Hindlimb muscle (tissue), 1 donor: Measurements from ENCODE around the gene TTLL10. TPM values are rescaled to one million over a fixed set of nuclear protein-coding genes. Genes with fewer than 3 reads are reported as not detected.

ENCODE experiments used
- DNase-seq: peaks from one replicate; pipeline ENCODE4 v3.0.0-alpha.2; 2013
- polyA plus RNA-seq: library from polyadenylated mRNA; unstranded; fragments of 120-200 nt; gene quantifications from one replicate; pipeline ENCODE4 v1.2.1, GENCODE V29; 2013; ENCODE audit not compliant: insufficient read length

The TTLL10 gene
- polyA plus RNA-seq, 1 donor, result 0.25 TPM

- no peak for DNase-seq
These were observed 33.9 kb downstream of the TTLL10 start for GRCh38 chr1:1207571-1207892.

- no peak for DNase-seq
These were observed 35.2 kb downstream of the TTLL10 start for GRCh38 chr1:1208713-1209433.

GRCh38 chr1:1210726-1211540, 37.3 kb downstream of the TTLL10 start:
- DNase-seq, result no peak

GRCh38 chr1:1211541-1212441, 38.1 kb downstream of the TTLL10 start:
- DNase-seq, result no peak

GRCh38 chr1:1212780-1213344, 39.2 kb downstream of the TTLL10 start:
- DNase-seq, result no peak

- no peak for DNase-seq
These were observed 39.9 kb downstream of the TTLL10 start, which contains the start of gene TNFRSF4 for GRCh38 chr1:1213345-1214265. TSS of gene TNFRSF4 (minus strand) at chr1:1214153. CDS start at chr1:1214127, 26 bp downstream.

GRCh38 chr1:1215080-1215676, 41.5 kb downstream of the TTLL10 start:
- DNase-seq, result no peak

GRCh38 chr1:1215881-1216605, 42.4 kb downstream of the TTLL10 start:
- no peak for DNase-seq

- no peak for DNase-seq
These were observed 43.3 kb downstream of the TTLL10 start for GRCh38 chr1:1216770-1217620.

GRCh38 chr1:1217621-1218523, 44.2 kb downstream of the TTLL10 start:
- no peak for DNase-seq

- DNase-seq, result no peak
These were observed 45.0 kb downstream of the TTLL10 start for GRCh38 chr1:1218524-1219200.

- no peak for DNase-seq
These were observed 45.7 kb downstream of the TTLL10 start for GRCh38 chr1:1219341-1219740.

GRCh38 chr1:1220197-1220596, 46.5 kb downstream of the TTLL10 start:
- no peak for DNase-seq

- no peak for DNase-seq
These were observed 48.4 kb downstream of the TTLL10 start for GRCh38 chr1:1221887-1222574.

- DNase-seq, result no peak
These were observed 49.0 kb downstream of the TTLL10 start for GRCh38 chr1:1222575-1223225.

GRCh38 chr1:1223321-1223720, 49.6 kb downstream of the TTLL10 start:
- no peak for DNase-seq
